ENCODE results near the gene RBM28.

GRCh38 chr7:128284102-128284501, 59.6 kb downstream of the RBM28 start:
- TF ChIP-seq GLI4 (tag by site-specific recombination; IDR thresholded peaks at IDR 0.05) (no peak), ZNF16 (tag by site-specific recombination; IDR thresholded peaks at IDR 0.05; ENCODE audit: low read depth) (no peak), OSR2 (tag by site-specific recombination; IDR thresholded peaks at IDR 0.05) (no peak), KLF8 (tag by site-specific recombination; IDR thresholded peaks at IDR 0.05) (no peak), ZBTB26 (tag by site-specific recombination; optimal IDR thresholded peaks at IDR 0.05) (no peak)
- TF ChIP-seq, protein P1, sequence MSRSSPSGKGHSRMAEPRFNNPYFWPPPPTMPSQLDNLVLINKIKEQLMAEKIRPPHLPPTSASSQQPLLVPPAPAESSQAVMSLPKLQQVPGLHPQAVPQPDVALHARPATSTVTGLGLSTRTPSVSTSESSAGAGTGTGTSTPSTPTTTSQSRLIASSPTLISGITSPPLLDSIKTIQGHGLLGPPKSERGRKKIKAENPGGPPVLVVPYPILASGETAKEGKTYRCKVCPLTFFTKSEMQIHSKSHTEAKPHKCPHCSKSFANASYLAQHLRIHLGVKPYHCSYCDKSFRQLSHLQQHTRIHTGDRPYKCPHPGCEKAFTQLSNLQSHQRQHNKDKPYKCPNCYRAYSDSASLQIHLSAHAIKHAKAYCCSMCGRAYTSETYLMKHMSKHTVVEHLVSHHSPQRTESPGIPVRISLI (tag by site-specific recombination; IDR thresholded peaks at IDR 0.05): no peak

All from HEK293 (cell line).